Fibroblast of mammary gland (primary cell): ENCODE data around the gene HIC2.

Experiments
- DNase-seq: peaks from one replicate; pipeline ENCODE4 v3.0.0-alpha.2; 2010; ENCODE audit warnings: low read depth
- H3K4me3 ChIP-seq: 2 replicates; pipeline ENCODE4 v1.5.1; 2011; ENCODE audit warnings: low read depth, mild to moderate bottlenecking, low read length, moderate library complexity; ENCODE audit not compliant: control insufficient read depth
- TF ChIP-seq, protein P1 (sequence below): conservative IDR thresholded peaks from 2 replicates; pipeline ENCODE4 v1.5.1; 2011; ENCODE audit warnings: low read depth, low read length, inconsistent platforms; ENCODE audit not compliant: control insufficient read depth, insufficient read depth

HIC2 gene

GRCh38 chr22:21447694-21448402, 30.7 kb downstream of the HIC2 start:
- DNase-seq: no peak
- no peak overlapping the region for H3K4me3 ChIP-seq
- TF ChIP-seq, protein P1, sequence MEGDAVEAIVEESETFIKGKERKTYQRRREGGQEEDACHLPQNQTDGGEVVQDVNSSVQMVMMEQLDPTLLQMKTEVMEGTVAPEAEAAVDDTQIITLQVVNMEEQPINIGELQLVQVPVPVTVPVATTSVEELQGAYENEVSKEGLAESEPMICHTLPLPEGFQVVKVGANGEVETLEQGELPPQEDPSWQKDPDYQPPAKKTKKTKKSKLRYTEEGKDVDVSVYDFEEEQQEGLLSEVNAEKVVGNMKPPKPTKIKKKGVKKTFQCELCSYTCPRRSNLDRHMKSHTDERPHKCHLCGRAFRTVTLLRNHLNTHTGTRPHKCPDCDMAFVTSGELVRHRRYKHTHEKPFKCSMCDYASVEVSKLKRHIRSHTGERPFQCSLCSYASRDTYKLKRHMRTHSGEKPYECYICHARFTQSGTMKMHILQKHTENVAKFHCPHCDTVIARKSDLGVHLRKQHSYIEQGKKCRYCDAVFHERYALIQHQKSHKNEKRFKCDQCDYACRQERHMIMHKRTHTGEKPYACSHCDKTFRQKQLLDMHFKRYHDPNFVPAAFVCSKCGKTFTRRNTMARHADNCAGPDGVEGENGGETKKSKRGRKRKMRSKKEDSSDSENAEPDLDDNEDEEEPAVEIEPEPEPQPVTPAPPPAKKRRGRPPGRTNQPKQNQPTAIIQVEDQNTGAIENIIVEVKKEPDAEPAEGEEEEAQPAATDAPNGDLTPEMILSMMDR: peak; percentile 6

- no peak overlapping the region for H3K4me3 ChIP-seq
- DNase-seq: no peak
- TF ChIP-seq, protein P1: no peak
Observed at GRCh38 chr22:21448627-21449416, 31.7 kb downstream of the HIC2 start.

GRCh38 chr22:21449531-21450319, 32.6 kb downstream of the HIC2 start:
- DNase-seq: no peak
- TF ChIP-seq, protein P1: no peak
- no peak overlapping the region for H3K4me3 ChIP-seq

DNA sequence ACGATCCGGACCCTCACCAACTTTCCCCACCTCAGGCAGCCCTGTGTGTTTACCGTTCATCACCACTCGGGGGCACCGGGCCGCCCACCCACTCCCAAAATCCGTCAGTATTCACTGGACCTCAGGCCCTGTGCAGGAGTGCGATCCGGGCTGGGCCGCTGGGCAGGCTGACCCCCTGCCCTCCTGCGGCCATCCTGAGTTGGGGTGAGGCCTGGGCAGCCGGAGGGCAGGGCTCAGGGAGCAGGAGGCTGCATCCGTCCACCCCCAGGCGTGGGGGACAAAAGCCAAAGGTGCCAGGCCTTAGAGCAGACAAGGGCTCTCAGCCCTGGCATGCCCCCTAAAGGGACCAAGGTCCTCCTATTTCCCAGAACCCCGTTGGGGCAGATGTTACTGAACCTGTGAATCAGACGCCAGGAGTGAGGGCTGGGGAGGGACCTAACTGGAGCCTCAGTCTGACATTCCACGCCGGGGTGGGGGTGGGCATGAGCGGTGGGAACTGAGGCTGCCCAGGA, 33.2 kb downstream of the HIC2 start:
- H3K4me3 ChIP-seq: no peak overlapping the region
- TF ChIP-seq, protein P1: no peak
- DNase-seq: no peak

GRCh38 chr22:21450858-21451353, 33.7 kb downstream of the HIC2 start:
- DNase-seq: no peak
- TF ChIP-seq, protein P1: no peak

More at GRCh38 chr22:21450858-21451353, 33.7 kb downstream of the HIC2 start:
- no peak overlapping the region for H3K4me3 ChIP-seq
